ENCODE measurements around the gene ARHGEF38. TPM values are rescaled to one million over a fixed set of nuclear protein-coding genes. Genes with fewer than 3 reads are reported as not detected.

Gene ARHGEF38
- total RNA-seq, 4 donors from 2014 or later = 0.13 to 0.29 TPM; not detected in 2

- no peak for TF ChIP-seq CTCF (IDR thresholded peaks at IDR 0.05)
- no peak for TF ChIP-seq POLR2A (IDR thresholded peaks at IDR 0.05)
- no peak overlapping the region for H3K27ac ChIP-seq
- H3K36me3 ChIP-seq = no peaks in the 10 kb centered on the region
- intact Hi-C loops (cut with DNase I) = no loop called here
- 53 to 72% methylated on average over 4 of the region's 4 CpGs for WGBS, 2 donors
- H3K9me3 ChIP-seq = no peaks in the 10 kb centered on the region
- no peak for DNase-seq
- no peaks in the 10 kb centered on the region for H3K4me1 ChIP-seq
- no peak overlapping the region for H3K4me3 ChIP-seq
- H3K27me3 ChIP-seq = no peaks in the 10 kb centered on the region
These were observed 11.0 kb upstream of the ARHGEF38 start for GRCh38 chr4:105541420-105541819.

DNA sequence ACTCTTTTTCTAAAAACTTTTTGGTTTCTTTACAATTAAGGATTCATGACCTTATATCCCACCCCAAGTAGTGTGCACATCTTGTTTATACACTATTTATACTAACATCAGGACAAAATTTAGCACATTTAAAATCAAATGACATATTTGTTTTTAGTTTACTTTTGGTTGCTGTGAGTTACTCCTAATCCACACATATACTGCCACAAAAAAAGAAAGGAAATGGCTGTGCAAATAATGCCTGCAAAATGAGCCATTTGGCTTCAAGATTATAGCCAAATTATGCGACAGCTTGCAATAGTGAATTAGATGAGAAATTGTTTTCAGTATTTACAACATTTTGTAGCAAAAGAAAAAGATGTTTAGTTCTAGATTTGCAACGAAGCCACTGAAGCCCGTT, 10.4 kb upstream of the ARHGEF38 start:
- no peaks in the 10 kb centered on the region for H3K9me3 ChIP-seq
- TF ChIP-seq POLR2A (IDR thresholded peaks at IDR 0.05) (no peak), CTCF (IDR thresholded peaks at IDR 0.05) (no peak)
- no peaks in the 10 kb centered on the region for H3K36me3 ChIP-seq
- no peak overlapping the region for H3K27ac ChIP-seq
- no peak for DNase-seq
- no peaks in the 10 kb centered on the region for H3K4me1 ChIP-seq
- intact Hi-C loops (cut with DNase I) = no loop called here
- H3K27me3 ChIP-seq = no peaks in the 10 kb centered on the region
- WGBS, 2 donors = 51 to 54% methylated on average over 3 of the region's 3 CpGs
- H3K4me3 ChIP-seq = no peak overlapping the region

DNA sequence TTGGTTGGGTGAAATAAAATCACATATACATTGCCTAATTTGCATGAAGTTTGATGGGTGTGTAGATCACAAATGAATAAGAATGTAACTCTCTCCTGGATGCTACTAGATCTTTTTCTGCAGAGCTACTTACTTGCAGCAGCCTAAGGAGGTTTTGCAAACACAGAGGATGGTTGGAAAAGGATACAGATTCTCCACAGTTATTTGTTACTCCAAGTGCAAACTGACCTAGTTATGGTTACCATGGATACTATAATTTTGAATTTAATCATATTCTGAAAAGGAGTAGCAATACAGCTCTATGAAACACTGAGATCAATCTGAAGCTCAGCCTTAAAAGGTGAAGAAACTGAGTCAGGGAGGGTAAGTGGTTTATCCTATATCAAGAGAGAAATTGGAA, 9.1 kb upstream of the ARHGEF38 start:
- TF ChIP-seq CTCF (IDR thresholded peaks at IDR 0.05) (no peak), POLR2A (IDR thresholded peaks at IDR 0.05) (no peak)
- H3K27me3 ChIP-seq = no peaks in the 10 kb centered on the region
- H3K36me3 ChIP-seq = no peaks in the 10 kb centered on the region
- DNase-seq = no peak
- H3K27ac ChIP-seq = no peak overlapping the region
- H3K9me3 ChIP-seq = no peaks in the 10 kb centered on the region
- H3K4me1 ChIP-seq = no peaks in the 10 kb centered on the region
- intact Hi-C loops (cut with DNase I) = no loop called here
- H3K4me3 ChIP-seq = no peak overlapping the region

DNA sequence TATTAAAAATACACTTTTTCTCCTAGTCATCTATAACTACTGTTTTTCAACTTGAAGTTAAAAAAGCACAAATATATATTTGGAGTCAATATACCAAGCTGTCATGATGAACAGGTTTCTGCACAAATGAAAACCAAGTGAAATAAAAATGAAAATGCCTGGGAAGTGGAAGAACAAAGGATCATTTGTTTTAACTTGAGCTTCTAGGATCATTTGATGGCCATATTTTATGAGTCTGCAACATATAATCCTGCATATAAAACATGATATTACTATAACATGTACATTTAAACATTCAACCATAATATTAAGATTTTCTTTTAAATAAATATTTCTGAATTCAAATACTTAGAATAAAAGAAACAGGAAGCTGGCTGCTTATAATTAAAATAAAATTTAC, 8.5 kb upstream of the ARHGEF38 start:
- TF ChIP-seq POLR2A (IDR thresholded peaks at IDR 0.05) (no peak), CTCF (IDR thresholded peaks at IDR 0.05) (no peak)
- intact Hi-C loops (cut with DNase I) = no loop called here
- no peak for DNase-seq

GRCh38 chr4:105544520-105545286, 7.7 kb upstream of the ARHGEF38 start:
- Histone ChIP-seq H3K27ac (no peak overlapping the region), H3K9me3 (no peaks in the 10 kb centered on the region), H3K4me3 (no peak overlapping the region), H3K27me3 (no peaks in the 10 kb centered on the region), H3K4me1 (no peaks in the 10 kb centered on the region), H3K36me3 (no peaks in the 10 kb centered on the region)
- intact Hi-C loops (cut with DNase I) = no loop called here
- 50 to 60% methylated on average over 1 of the region's 1 CpG for WGBS, 2 donors
- no peak for DNase-seq
- no peak for TF ChIP-seq CTCF (IDR thresholded peaks at IDR 0.05)
- TF ChIP-seq POLR2A (IDR thresholded peaks at IDR 0.05) = no peak

More for the DNA sequence above, 8.5 kb upstream of the ARHGEF38 start:
- Histone ChIP-seq H3K27ac (no peak overlapping the region), H3K4me1 (no peaks in the 10 kb centered on the region), H3K9me3 (no peaks in the 10 kb centered on the region), H3K36me3 (no peaks in the 10 kb centered on the region), H3K27me3 (no peaks in the 10 kb centered on the region), H3K4me3 (no peak overlapping the region)
